Left lung (tissue), 10 donors: Measurements from ENCODE around the gene ARRDC3. TPM values are rescaled to one million over a fixed set of nuclear protein-coding genes. Genes with fewer than 3 reads are reported as not detected.

Experiments used
- ATAC-seq: fragments of 200-7000 bp; cut with Tn5 transposase; one replicate; pipeline ENCODE4 v1.9.1; 2020; ENCODE audit warnings: moderate library complexity
- DNase-seq, 4 donors: peaks; one replicate each; pipeline ENCODE4 v3.0.0-alpha.2; 2013 to 2020
- H3K27ac ChIP-seq, 2 donors: fragments of 200-600 bp; sonication (generic) in 1 of 2; one replicate each; pipeline versions ENCODE4 v1.5.0 to v1.8.0; 2020 to 2021
- H3K27me3 ChIP-seq, 2 donors: fragments of 200-600 bp; sonication (generic) in 1 of 2; one replicate each; pipeline versions ENCODE4 v1.5.0 to v1.8.0; 2020 to 2021
- H3K36me3 ChIP-seq, 2 donors: fragments of 200-600 bp; sonication (generic) in 1 of 2; one replicate each; pipeline versions ENCODE4 v1.5.0 to v1.8.0; 2020 to 2021
- H3K4me1 ChIP-seq, 2 donors: fragments of 200-600 bp; one replicate each; pipeline ENCODE4 v1.8.0; 2021
- H3K4me3 ChIP-seq, 2 donors: fragments of 200-600 bp; sonication (generic) in 1 of 2; one replicate each; pipeline versions ENCODE4 v1.5.0 to v1.8.0; 2020 to 2021; ENCODE audit warnings: mild to moderate bottlenecking in 1 of 2
- H3K9me3 ChIP-seq, 2 donors: fragments of 200-600 bp; sonication (generic) in 1 of 2; one replicate each; pipeline versions ENCODE4 v1.5.0 to v1.8.0; 2020 to 2021
- intact Hi-C, 2 donors: fragments of 100-400 bp; cut with DNase I; formaldehyde crosslinking; loops; one replicate each; pipeline versions ENCODE4 v1.11.2 to v1.14.2; 2022
- polyA plus RNA-seq, 6 donors: library from polyadenylated mRNA; unstranded; fragments of 120-200 nt; gene quantifications; one replicate each; pipeline ENCODE4 v1.2.1, GENCODE V29; 2013; ENCODE audit not compliant: insufficient read length in 6 of 6
- total RNA-seq, 2 donors: library from RNA; stranded (reverse); fragmentation: NEBNext Ultra II Directional; extraction: Animal tissue kit (Norgen Biotek cat#: 25700); gene quantifications; one replicate each; pipeline ENCODE4 v1.2.1, GENCODE V29; 2021
- TF ChIP-seq, protein P1 (sequence below), 2 donors: fragments of 200-600 bp; sonication (generic) in 1 of 2; IDR thresholded peaks; one replicate each; pipeline versions ENCODE4 v1.5.0 to v1.8.0; 2021; ENCODE audit warnings: antibody characterized with exemption in 2 of 2
- donor health status: DM: no; HTN: yes; CAD: no.
- donor health status: DM: no; HTN: no; CAD: no.

ARRDC3 gene
- total and polyA plus RNA-seq, 8 donors = 80.3 to 286 (median 128) TPM

DNA sequence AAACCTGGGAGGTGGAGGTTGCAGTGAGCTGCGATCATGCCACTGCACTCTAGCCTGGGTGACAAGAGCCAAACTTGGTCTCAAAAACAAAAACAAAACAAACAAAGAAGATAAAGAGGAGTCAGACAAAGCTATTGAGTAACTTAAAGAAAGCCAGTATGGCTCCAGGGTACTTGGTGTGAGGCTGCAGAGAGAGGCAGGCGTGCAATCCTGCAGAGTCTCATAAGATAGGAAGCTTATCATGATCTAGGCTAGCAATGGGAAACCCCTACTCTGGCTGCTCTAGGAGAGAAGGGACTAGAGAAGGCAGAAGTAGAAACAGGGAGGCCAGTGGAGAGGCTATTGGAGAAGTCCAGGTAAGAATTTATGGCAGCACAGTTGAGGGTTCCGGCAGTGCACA is 42.0 kb downstream of the ARRDC3 start:
- Histone ChIP-seq H3K4me3 (no peak overlapping the region), H3K27ac (no peak overlapping the region), H3K36me3 (no peaks in the 10 kb centered on the region), H3K4me1 (no peaks in the 10 kb centered on the region), H3K9me3 (no peaks in the 10 kb centered on the region), H3K27me3 (no peaks in the 10 kb centered on the region)
- ATAC-seq = no peak
- intact Hi-C loops = no loop called here
- no peak for DNase-seq
- TF ChIP-seq, protein P1, sequence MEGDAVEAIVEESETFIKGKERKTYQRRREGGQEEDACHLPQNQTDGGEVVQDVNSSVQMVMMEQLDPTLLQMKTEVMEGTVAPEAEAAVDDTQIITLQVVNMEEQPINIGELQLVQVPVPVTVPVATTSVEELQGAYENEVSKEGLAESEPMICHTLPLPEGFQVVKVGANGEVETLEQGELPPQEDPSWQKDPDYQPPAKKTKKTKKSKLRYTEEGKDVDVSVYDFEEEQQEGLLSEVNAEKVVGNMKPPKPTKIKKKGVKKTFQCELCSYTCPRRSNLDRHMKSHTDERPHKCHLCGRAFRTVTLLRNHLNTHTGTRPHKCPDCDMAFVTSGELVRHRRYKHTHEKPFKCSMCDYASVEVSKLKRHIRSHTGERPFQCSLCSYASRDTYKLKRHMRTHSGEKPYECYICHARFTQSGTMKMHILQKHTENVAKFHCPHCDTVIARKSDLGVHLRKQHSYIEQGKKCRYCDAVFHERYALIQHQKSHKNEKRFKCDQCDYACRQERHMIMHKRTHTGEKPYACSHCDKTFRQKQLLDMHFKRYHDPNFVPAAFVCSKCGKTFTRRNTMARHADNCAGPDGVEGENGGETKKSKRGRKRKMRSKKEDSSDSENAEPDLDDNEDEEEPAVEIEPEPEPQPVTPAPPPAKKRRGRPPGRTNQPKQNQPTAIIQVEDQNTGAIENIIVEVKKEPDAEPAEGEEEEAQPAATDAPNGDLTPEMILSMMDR (IDR thresholded peaks at IDR 0.05) = no peak

DNA sequence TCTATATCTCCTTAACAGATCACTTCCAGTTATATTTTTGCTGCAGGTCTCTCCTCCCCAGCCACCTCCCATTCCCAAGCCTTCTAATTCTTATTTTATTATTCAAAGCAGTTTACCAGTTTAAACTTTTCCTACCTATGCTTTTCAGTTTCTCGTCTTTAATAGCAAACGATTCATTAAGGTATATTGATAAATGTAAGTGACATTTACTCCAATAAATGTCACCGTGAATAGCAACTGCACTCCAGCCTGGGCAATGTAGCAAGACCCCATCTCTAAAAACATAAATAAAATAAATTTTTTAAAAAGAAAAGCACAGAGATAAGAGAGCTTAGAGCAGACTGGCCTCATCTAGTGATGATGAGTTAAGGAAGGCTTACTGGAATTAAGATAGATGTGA is 42.6 kb downstream of the ARRDC3 start:
- ATAC-seq (no peak), DNase-seq (no peak)
- intact Hi-C loops = no loop called here

DNA sequence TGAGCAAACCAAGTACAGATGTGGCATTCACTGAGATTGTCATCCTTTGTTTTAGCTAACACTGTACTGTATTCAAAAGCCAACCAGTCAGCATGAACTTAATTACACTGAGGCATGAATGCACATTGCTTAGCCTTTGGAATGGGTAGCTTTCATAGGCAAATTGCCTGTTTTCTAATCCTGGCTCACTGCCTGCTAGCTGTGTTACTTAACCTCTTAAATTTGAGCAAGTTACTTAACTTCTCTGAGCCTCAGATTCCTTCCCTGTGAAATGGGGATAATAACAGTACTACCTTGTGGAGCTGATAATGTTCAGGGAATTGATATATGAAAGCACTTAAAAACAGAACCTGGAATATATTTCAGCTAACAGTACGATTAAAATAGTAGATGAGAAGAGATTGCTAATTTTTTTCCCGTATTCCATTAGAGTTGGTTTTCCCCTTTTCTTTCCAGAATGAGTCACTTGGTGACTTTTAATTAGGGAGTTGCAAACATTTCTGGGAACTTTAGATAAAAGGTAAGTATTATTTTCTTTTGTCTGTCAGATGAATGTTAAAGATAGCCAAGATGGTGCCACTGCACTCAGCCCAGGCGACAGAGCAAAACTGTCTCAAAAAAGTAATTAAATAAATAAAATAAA is 43.9 kb downstream of the ARRDC3 start:
- intact Hi-C loops = no loop called here
- no peaks in the 10 kb centered on the region for H3K36me3 ChIP-seq
- no peaks in the 10 kb centered on the region for H3K9me3 ChIP-seq
- H3K27ac ChIP-seq = no peak overlapping the region
- H3K4me1 ChIP-seq = no peaks in the 10 kb centered on the region
- ATAC-seq (no peak), DNase-seq (no peak)
- no peaks in the 10 kb centered on the region for H3K27me3 ChIP-seq
- TF ChIP-seq, protein P1 (IDR thresholded peaks at IDR 0.05) = no peak
- H3K4me3 ChIP-seq = no peak overlapping the region

More for the DNA sequence above, 42.6 kb downstream of the ARRDC3 start:
- Histone ChIP-seq H3K36me3 (no peaks in the 10 kb centered on the region), H3K9me3 (no peaks in the 10 kb centered on the region), H3K27me3 (no peaks in the 10 kb centered on the region), H3K27ac (no peak overlapping the region), H3K4me3 (no peak overlapping the region), H3K4me1 (no peaks in the 10 kb centered on the region)
- TF ChIP-seq, protein P1 (IDR thresholded peaks at IDR 0.05) = no peak

DNA sequence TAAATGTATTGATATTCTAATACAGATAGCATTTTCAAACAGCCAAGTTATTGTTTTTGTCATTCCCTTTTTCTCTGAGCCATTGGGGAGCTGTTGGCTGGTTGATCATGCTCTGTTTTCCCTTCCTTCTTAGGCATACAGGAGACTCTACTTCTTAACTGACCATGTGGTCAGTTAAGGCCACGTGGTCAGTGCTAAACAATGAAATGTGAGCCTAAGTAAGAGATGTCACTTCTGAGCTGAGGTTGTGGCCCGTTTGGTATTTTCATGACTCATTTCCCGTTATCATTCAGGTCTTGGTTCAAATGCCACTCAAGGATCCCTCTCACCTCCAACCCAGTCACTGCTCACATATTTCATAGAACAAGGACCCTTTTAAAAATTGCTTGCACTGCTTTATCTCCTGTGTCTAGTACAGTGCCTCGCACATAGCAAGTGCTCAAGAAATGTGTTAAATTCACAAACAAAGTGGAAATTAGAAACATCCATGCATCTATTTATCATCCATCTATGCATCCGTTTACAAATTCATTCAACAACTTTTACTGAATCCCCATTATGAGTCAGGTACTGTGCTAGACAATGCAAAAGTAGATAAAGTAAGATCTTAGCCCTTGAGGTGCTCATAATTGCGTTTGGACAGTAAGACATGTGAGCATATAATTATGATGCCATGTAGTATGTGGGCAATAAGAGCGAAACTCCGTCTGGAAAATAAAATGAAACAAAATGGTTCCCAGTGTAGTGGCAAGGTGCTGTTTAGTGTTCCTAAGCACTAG is 50.7 kb downstream of the ARRDC3 start:
- no peaks in the 10 kb centered on the region for H3K9me3 ChIP-seq
- no peak overlapping the region for H3K27ac ChIP-seq
- intact Hi-C loops = no loop called here
- H3K36me3 ChIP-seq = no peaks in the 10 kb centered on the region
- peaks cover 2 to 8% of the 10 kb centered on the region in 2 donors for H3K4me1 ChIP-seq
- ATAC-seq (peak; percentile 94), DNase-seq (no peak)
- no peak overlapping the region for H3K4me3 ChIP-seq
- TF ChIP-seq, protein P1 (IDR thresholded peaks at IDR 0.05) = no peak
- no peaks in the 10 kb centered on the region for H3K27me3 ChIP-seq

DNA sequence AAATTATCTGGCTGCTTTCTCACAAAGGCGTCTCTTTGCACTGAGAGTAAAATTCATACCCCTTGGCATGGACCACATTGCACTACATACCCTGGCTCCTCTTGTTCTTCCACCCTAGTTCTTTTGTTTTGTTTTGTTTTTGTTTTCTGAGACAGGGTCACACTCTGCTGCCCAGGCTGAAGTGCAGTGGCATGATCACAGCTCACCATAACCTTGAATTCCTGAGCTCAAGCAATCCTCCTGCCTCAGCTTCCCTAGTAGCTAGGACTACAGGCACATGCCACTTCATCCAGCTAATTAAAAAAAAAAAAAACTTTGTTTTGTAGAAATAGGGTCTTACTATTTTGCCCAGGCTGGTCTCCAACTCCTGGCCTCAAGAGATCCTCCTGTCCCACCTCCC is 51.4 kb downstream of the ARRDC3 start:
- Histone ChIP-seq H3K9me3 (no peaks in the 10 kb centered on the region), H3K4me3 (no peak overlapping the region), H3K27ac (no peak overlapping the region), H3K27me3 (no peaks in the 10 kb centered on the region), H3K4me1 (peaks cover 2 to 8% of the 10 kb centered on the region in 2 donors), H3K36me3 (no peaks in the 10 kb centered on the region)
- DNase-seq (no peak), ATAC-seq (no peak)
- TF ChIP-seq, protein P1 (IDR thresholded peaks at IDR 0.05) = no peak
- intact Hi-C loops = no loop called here
